ENCODE results near the gene CYP1B1.
A peak's percentile ranks its signal among the peaks of the same experiment; 100 is the strongest.

CYP1B1 gene

DNA sequence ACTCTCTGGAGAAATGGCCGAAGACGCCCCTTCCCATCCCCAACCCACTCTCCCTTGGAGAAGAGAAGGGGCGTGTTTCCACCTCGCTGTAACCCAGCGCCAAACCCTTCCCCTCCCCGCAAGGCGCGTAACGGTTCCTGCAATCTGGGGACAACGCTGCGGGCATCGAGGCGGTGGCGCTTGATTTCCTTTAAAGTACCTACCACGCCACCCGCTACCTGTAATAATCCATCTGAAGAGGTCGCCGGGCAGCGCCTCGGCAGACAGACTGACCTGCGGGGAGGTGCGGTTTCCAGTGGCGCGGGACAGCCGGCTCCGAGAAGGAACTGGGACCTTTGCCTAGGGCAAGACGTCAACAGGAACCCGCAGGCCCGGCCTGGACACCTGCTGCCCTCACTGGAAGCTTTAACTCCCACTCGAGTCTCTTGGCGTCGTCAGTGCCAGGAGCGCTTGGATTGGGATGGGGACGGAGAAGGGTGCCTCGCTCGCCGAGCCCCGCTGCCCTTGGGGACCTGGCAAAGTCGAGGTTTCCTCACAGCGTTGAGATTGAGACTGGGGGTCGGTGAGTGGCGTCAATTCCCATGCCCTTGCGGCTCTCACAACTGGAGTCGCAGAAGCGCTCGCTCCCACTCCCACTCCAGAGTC lies at the start of gene CYP1B1:
CYP1B1 (minus strand) TSS at position 645 of the 645 bp plus-strand sequence. CDS start 763 bp downstream, outside the sequence.
- H3K4me3 ChIP-seq (ENCODE audit: low read depth, low read length) = peak within 1 kb of the TSS; percentile 57
- TF ChIP-seq CTCF (IDR thresholded peaks at IDR 0.05; ENCODE audit: low read depth, low read length, missing control alignments) = no peak
- DNase-seq (ENCODE audit: low read depth) = no peak
- in situ Hi-C loops (cut with HindIII; ENCODE audit: low sequenced_read_pairs) = no loop called here

DNA sequence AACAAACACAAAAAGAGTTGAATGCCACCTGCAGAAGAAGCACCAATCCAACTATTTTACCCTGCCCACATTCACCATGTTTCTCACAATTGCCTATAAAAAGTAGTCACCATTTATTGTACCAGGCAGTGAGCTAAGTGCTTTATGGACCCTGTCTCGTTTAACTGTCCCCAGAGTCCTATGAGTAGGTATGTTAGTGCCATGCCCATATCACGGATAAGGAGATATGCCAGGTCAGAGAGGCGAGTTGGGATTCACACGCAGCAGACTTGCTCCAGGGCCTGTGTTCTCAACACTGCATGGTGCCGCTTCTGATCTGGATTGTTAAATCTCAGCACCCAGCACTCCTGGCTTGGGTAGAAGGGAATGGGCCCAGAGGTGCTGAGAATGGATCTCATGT lies 49.1 kb upstream of the CYP1B1 start:
- TF ChIP-seq CTCF (IDR thresholded peaks at IDR 0.05; ENCODE audit: low read depth, low read length, missing control alignments) = no peak
- no peak for DNase-seq (ENCODE audit: low read depth)
- in situ Hi-C loops (cut with HindIII; ENCODE audit: low sequenced_read_pairs) = no loop called here
- H3K4me3 ChIP-seq (ENCODE audit: low read depth, low read length) = no peak overlapping the region

- in situ Hi-C loops (cut with HindIII; ENCODE audit: low sequenced_read_pairs) = no loop called here
- no peak overlapping the region for H3K4me3 ChIP-seq (ENCODE audit: low read depth, low read length)
- DNase-seq (ENCODE audit: low read depth) = no peak
- TF ChIP-seq CTCF (IDR thresholded peaks at IDR 0.05; ENCODE audit: low read depth, low read length, missing control alignments) = no peak
Measured at GRCh38 chr2:38123911-38124310, 48.0 kb upstream of the CYP1B1 start.

DNA sequence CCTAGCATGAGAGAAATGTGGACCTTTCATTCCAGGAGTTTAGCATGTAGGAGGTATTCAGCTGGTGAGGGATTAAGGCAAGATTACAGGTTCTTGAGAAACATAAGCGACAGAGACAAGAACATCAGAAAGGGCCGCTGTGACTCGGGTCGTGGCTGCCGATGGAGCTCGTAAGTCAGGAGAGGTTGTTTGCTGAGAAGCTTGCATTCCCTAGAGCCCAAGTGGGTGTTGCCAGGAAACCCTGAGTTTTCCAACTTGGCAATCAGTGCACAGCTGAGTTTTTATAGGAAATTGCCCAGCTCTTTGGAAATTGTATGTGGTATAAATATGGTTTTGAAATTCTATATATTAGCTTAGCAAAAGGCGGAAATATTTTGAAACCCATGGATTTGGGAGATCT lies 46.4 kb upstream of the CYP1B1 start:
- in situ Hi-C loops (cut with HindIII; ENCODE audit: low sequenced_read_pairs) = no loop called here
- no peak for TF ChIP-seq CTCF (IDR thresholded peaks at IDR 0.05; ENCODE audit: low read depth, low read length, missing control alignments)
- no peak overlapping the region for H3K4me3 ChIP-seq (ENCODE audit: low read depth, low read length)
- no peak for DNase-seq (ENCODE audit: low read depth)

DNA sequence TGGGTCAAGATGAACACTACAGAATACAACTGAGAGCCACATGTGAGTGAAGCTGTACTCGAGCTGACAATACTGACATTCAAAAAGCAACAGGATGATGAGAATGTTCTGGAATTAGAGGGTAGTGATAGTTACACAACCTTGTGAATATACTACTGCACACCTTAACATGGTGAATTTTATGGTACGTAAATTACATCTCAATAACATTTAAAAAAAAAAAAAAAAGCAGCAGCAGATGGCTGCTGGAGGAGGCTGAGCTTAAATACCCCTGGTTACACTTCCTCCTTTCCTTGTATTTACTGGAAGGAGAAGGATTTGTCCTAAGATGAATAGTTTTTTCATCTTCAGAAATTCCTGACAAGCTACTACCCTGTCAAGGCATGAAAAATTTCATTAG lies 45.5 kb upstream of the CYP1B1 start:
- no peak for DNase-seq (ENCODE audit: low read depth)
- no peak for TF ChIP-seq CTCF (IDR thresholded peaks at IDR 0.05; ENCODE audit: low read depth, low read length, missing control alignments)
- no peak overlapping the region for H3K4me3 ChIP-seq (ENCODE audit: low read depth, low read length)
- in situ Hi-C loops (cut with HindIII; ENCODE audit: low sequenced_read_pairs) = no loop called here

- H3K4me3 ChIP-seq (ENCODE audit: low read depth, low read length) = no peak overlapping the region
- no peak for DNase-seq (ENCODE audit: low read depth)
- in situ Hi-C loops (cut with HindIII; ENCODE audit: low sequenced_read_pairs) = no loop called here
- no peak for TF ChIP-seq CTCF (IDR thresholded peaks at IDR 0.05; ENCODE audit: low read depth, low read length, missing control alignments)
Measured at GRCh38 chr2:38120829-38121228, 44.9 kb upstream of the CYP1B1 start.

Measured in astrocyte of the cerebellum (primary cell).